Mesodermal cell (in vitro differentiated cells): Measurements from ENCODE around the gene LRCH4.

Experiments
- H3K27ac ChIP-seq: 2 replicates; pipeline ENCODE4 v1.7.0; 2013; ENCODE audit warnings: mild to moderate bottlenecking, low read depth, low read length, moderate library complexity; ENCODE audit not compliant: severe bottlenecking
- H3K36me3 ChIP-seq: 2 replicates; pipeline ENCODE4 v1.7.1; 2013; ENCODE audit warnings: mild to moderate bottlenecking, low read length, moderate library complexity; ENCODE audit not compliant: control insufficient read depth, insufficient read depth
- H3K4me1 ChIP-seq: one replicate; pipeline ENCODE4 v1.7.1; 2013; ENCODE audit warnings: mild to moderate bottlenecking, low read length; ENCODE audit not compliant: insufficient read depth, control insufficient read depth, poor library complexity, severe bottlenecking
- H3K4me3 ChIP-seq: 2 replicates; pipeline ENCODE4 v1.7.0; 2013; ENCODE audit warnings: low read length, control low read depth, mild to moderate bottlenecking; ENCODE audit not compliant: insufficient read depth, poor library complexity, severe bottlenecking; ENCODE audit errors: extremely low read depth
- H3K9me3 ChIP-seq: 2 replicates; pipeline ENCODE4 v1.7.1; 2013; ENCODE audit warnings: mild to moderate bottlenecking, low read length, moderate library complexity; ENCODE audit not compliant: control insufficient read depth
- WGBS, 2 experiments: methylation state at CpG; one replicate each; pipeline ENCODE4 v1.1.5; 2013; ENCODE audit warnings: missing lambda C conversion rate in 2 of 2; ENCODE audit not compliant: insufficient coverage in 2 of 2; 5-methylcytosine and 5-hydroxymethylcytosine counted together

The LRCH4 gene

DNA sequence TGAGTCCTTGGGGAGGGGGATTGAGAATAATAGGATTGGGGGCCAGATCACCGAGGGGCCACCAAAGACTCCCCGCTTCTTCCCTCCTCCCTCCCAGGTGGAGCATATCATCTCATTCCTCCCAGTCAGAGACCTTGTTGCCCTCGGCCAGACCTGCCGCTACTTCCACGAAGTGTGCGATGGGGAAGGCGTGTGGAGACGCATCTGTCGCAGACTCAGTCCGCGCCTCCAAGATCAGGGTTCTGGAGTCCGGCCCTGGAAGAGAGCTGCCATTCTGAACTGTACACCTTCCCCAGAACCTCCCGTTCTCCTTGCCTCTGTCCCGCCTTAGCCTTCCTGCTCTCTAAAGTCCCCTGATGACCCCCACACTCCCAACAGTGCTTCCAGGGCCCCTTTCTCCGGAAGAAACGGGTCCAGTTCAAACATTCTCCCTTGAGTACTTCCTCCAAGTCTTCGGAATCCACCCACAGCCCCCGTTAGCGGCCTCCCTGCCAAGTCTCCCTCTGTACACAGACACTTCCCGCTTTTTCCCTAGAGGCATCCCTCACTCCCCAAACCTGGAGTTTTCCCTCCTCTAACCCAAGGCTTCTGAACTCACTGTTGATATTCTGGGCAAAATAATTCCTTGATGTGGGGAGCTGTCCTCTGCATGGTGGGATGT is 4.3 kb upstream of the LRCH4 start:
- Histone ChIP-seq H3K9me3 (no peaks in the 10 kb centered on the region), H3K36me3 (no peaks in the 10 kb centered on the region), H3K27ac (no peak overlapping the region), H3K4me1 (no peaks in the 10 kb centered on the region), H3K4me3 (no peak overlapping the region)
- WGBS, 2 experiments, result 88% methylated on average over 17 to 18 of the region's 20 CpGs

DNA sequence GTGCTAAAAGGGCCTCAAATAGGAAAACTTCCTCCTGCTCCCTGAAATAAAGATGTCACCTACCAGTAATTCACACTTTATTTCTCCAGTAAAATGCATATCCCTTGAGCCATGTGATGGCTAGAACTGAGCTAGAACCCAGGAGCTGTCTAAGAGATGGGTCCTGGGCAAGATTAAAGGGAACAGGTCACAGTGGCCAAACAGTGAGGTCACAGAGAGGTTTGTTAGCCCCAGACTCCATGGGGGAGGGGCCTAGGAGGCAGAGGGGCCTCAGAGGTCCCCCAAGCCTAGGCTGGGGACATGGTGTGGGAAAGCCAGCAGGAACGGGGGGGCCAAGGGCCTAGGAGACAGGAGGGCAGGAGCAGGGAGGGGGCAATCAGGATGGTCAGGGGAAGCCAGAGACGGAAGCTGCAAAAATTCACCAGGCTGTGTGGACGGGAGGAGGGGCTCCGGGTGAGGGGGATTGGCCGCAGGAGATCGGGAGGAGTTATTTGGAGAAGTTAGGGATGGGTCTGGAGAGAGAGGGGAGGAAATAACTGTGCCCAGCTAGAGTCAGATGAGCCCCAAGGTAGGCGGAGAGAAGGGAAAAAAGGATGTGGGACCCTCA is 3.5 kb upstream of the LRCH4 start:
- 29 to 32% methylated on average over 7 of the region's 7 CpGs for WGBS, 2 experiments
- no peak overlapping the region for H3K27ac ChIP-seq
- no peak overlapping the region for H3K4me3 ChIP-seq
- peaks cover 4% of the 10 kb centered on the region for H3K4me1 ChIP-seq
- no peaks in the 10 kb centered on the region for H3K9me3 ChIP-seq
- H3K36me3 ChIP-seq, result no peaks in the 10 kb centered on the region

DNA sequence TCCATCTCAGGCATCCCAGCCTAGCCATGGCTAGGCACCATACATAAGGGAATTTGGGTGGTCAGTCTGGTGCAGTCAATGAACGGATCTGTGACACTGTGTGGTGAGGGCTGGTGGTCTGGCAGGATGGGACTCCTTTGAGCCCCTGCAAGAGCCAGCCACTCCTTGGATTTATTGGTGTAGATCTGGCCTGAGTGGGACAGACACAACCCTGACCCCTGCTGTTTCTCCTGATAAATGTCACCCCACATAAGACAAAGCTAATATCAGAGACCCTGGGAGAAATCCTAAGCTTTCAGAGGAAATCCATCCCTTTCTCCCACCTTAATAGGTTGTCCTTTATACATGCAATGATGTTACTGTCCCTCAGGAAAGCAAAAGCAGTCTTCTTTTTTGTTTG is 2.5 kb upstream of the LRCH4 start:
- H3K27ac ChIP-seq, result no peak overlapping the region
- no peak overlapping the region for H3K4me3 ChIP-seq
- H3K36me3 ChIP-seq, result peaks cover 3% of the 10 kb centered on the region
- peaks cover 11% of the 10 kb centered on the region for H3K4me1 ChIP-seq
- 88% methylated on average over 1 of the region's 1 CpG; no CpG with 5 or more reads in 1 of the 2 experiments for WGBS, 2 experiments
- no peaks in the 10 kb centered on the region for H3K9me3 ChIP-seq

DNA sequence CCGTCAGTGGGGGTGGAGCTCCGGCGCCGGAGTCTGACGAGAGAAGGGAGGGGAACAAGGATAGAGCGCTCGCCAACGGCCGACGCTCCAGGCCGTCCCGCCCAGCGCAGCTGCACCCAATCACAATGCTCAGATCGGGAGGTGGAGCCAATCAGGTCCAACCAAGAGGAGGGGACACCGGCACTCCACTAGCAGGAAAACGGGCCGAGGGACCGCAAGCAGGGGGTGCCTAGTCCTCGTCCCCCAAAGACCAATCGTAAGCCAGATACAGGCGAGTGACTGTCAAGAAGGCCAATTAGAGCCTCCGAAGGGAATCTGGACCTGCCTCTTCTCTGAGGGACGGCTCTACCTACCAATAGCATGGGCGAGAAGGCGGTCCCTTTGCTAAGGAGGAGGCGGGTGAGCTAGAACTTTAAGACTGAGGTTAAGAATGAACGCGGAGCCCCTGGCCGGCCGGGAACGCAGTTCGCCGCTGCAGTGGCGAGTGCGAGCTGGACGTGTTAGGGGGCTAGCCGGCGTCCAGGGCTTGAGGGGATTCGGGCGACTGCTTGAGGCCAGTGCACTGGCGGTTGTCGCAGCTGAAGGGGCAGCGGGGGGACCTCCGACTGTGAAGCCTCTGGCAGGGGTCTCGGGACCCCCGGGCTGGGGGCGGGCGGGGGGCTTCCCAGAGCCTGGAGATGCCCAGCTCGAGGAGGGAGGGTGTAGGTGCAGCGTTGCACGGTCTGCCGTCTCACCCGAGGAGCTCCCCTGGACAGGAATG is 517 bp upstream of the LRCH4 start, which contains the start of gene FBXO24:
FBXO24 (plus strand) TSS at position 63 of the 760 bp plus-strand sequence; CDS start at position 361, 298 bp downstream.
- H3K9me3 ChIP-seq, result no peaks in the 10 kb centered on the region
- peak within 1 kb of the TSS; percentile 70 for H3K4me3 ChIP-seq
- WGBS, 2 experiments, result 0 to 1% methylated on average over 44 to 53 of the region's 53 CpGs
- H3K27ac ChIP-seq, result peak within 1 kb of the TSS; percentile 90
- H3K36me3 ChIP-seq, result peaks cover 15% of the 10 kb centered on the region
- peaks cover 24% of the 10 kb centered on the region for H3K4me1 ChIP-seq

DNA sequence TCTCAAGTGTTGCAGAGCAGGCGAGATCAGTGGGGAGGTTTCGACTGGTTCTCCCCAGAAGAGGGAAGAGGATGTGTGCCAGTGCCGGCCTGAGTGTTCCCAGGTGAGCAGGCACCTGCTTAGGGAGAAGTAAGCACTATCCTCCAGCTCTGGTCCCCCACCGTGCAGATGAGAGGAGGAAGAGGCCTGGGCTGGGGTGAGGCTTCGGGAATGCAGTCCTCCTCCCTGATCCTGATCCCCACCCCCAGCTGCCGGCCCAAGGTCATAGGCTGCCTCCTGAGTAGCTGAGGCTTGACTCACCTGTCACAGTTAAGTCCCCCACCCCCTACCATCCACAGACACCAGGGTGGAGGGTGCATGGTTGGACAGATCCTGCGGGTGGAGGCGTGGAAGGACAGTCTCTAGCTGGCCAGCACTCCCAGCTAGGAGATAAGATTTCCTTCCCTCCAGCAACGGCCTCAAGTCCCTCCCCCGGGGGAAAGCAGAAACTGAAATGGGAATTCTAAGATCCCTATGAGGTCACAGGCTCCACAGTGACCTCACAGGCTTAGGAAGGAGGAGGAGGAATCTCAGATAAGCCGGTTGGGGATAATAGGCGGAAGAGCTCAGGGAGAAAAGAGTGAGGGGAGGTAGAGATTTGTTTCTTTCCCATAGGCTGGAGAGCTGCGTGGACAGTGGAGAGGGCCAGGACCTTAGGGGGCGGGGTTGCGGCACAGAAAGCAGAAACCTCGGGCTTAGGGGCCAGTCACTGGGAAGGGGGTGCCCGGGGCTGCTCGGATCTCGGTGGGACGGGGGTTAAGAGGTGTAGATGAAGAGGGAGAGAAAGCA is 1.0 kb downstream of the LRCH4 start:
- peaks cover 30% of the 10 kb centered on the region for H3K36me3 ChIP-seq
- H3K27ac ChIP-seq, result peak overlapping the region; percentile 90
- peak overlapping the region; percentile 70 for H3K4me3 ChIP-seq
- 3 to 4% methylated on average over 10 to 13 of the region's 20 CpGs for WGBS, 2 experiments
- peaks cover 24% of the 10 kb centered on the region for H3K4me1 ChIP-seq
- no peaks in the 10 kb centered on the region for H3K9me3 ChIP-seq

DNA sequence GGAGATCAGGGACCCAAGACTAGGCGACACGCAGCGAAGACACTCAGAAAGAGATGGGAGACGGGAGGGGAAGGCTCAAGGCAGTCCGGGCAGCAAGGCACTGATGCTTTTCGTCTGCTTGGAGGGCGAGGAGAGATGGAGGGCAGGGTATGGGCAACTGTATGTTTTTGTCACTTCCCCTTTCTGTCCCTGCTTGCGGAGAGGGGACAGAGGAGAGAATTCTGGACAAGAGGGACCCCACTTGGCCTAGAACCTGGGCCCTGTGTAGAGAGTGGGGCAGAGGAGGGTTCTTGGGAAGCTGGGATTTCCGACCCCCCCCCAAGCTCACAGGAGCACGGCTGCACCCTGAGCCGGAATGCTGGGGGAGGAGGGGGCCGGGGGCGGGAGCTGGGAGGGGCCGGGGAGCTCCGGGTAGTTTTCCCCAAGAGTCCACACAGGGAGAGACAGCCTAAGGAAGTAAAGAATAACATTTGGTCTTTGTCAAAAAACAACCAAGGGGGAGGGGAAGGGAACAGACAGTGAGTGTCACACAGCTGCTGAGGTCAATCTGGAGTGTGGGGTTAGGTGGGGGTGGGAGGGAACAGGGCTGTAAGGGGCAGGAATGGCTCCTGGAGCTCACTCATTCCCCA is 1.8 kb downstream of the LRCH4 start:
- Histone ChIP-seq H3K4me3 (peak overlapping the region; percentile 70), H3K36me3 (peaks cover 36% of the 10 kb centered on the region), H3K27ac (peak overlapping the region; percentile 90), H3K4me1 (peaks cover 24% of the 10 kb centered on the region), H3K9me3 (no peaks in the 10 kb centered on the region)
- WGBS, 2 experiments, result 53% methylated on average over 9 of the region's 15 CpGs

DNA sequence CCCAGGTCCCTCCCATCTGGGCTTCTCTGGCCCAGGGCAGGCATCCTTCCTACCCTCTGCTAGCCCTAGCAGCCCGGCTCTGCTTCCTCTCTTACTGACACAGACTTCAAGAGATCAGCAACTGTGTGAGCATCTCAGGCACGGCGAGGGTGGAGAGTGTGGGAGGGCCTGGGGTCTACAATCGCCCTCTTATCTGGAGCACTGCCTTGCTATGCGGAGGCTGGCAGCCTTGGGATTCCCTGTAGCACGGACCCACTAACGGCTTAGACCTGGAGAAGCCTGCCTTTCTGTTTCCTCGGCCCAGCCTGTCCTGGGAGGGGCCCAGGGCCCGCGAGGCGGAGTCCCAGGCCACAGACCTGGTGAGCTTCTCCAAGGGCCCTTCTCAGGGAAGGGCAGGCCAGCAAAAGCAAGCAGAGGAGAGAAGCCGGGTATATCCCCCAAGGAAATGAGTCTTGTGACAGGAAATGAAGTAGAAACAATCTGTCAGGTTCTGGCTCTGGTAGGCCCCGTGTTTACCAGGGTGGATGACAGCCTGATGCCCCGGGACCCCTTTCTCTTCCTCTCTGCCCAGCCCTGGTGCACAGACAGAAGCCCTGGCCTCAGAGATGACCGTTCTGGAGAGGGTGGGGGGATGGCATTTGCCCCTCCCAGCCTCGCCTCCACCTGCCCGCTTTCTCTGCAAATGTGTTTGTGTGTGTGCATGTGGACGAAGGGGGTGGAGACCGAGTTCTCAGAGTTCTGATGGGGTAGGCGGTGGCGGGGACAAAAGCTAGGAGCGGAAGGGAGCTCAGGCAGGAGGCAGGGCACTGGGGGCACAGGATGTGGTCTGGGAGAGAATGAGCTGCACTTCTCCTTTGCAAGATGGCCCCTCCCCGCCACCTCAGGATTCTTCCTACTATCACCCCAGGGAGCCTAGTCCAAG is 2.5 kb downstream of the LRCH4 start:
- Histone ChIP-seq H3K27ac (peak overlapping the region; percentile 90), H3K36me3 (peaks cover 44% of the 10 kb centered on the region), H3K4me1 (peaks cover 24% of the 10 kb centered on the region), H3K4me3 (peak overlapping the region; percentile 70), H3K9me3 (no peaks in the 10 kb centered on the region)
- WGBS, 2 experiments, result 56 to 65% methylated on average over 17 to 20 of the region's 23 CpGs

DNA sequence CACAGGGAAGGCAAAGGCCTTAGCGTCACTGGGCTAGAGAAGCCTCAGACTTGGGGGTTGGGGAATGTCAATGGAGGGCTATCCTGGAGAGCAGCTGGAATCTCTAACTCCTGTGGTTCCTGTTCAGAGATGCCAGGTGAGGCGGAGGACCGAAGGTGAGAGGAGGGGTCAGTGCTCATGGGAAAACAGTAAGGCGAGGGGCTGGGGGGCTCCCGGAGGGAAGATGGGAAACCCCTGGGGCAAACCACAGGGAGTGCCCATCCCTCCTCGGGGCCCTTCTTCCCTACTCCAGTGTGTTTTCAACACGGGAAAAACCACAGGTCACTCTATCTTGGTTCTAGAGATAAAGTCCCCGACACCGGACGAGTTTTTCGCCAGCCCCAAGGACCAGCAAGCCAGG is 3.3 kb downstream of the LRCH4 start:
- Histone ChIP-seq H3K4me3 (no peak overlapping the region), H3K27ac (peak overlapping the region; percentile 90), H3K9me3 (no peaks in the 10 kb centered on the region), H3K4me1 (peaks cover 24% of the 10 kb centered on the region), H3K36me3 (peaks cover 51% of the 10 kb centered on the region)
- WGBS, 2 experiments, result 84 to 91% methylated on average over 10 to 11 of the region's 11 CpGs

DNA sequence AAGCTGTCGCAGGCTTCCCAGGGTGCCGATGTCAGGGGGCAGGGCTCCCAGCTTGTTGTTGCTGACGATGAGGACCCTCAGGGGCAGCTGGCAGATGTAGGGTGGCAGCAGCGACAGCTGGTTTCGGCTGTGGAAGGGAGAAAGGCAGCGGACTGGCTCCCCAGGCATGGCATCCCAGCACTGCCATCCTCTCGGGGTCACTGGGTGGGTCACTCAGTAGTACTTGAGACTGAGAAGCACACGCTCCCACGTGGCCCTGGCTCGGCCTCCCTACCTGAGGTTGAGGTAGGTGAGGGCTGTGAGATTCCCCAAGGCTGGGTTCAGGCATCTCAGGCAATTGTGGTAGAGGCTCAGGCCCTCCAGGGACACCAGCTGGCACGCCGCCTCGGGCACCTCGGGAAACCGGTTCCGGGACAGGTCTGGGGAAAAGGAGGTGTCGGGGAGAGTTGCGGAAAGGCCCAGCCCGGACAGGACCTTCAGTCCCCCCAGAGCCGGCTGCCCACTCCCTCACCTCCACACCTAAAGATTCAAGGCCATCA is 3.8 kb downstream of the LRCH4 start:
- Histone ChIP-seq H3K9me3 (no peaks in the 10 kb centered on the region), H3K4me1 (peaks cover 24% of the 10 kb centered on the region), H3K36me3 (peaks cover 55% of the 10 kb centered on the region), H3K4me3 (no peak overlapping the region), H3K27ac (peak overlapping the region; percentile 90)
- WGBS, 2 experiments, result 95 to 96% methylated on average over 10 to 15 of the region's 20 CpGs
